Cardiac fibroblast (primary cell): ENCODE measurements around the gene UBQLN1.

ENCODE experiments used
- DNase-seq, 2 donors: peaks; one replicate each; pipeline versions ENCODE4 v3.0.0 to v3.0.0-alpha.2; 2010; ENCODE audit warnings: low read depth in 2 of 2
- H3K4me3 ChIP-seq, 2 donors: replicated peaks in 1 of 2; 1 replicate in 1 of 2; 2 replicates in 1 of 2; pipeline ENCODE4 v1.5.1; 2011; ENCODE audit warnings: low read depth in 2 of 2, low read length in 2 of 2, mild to moderate bottlenecking in 2 of 2, moderate library complexity in 1 of 2
- TF ChIP-seq, protein P1 (sequence below): IDR thresholded peaks from one replicate; pipeline ENCODE4 v1.5.1; 2011; ENCODE audit warnings: low read depth, mild to moderate bottlenecking, low read length, inconsistent platforms

Gene UBQLN1

DNA sequence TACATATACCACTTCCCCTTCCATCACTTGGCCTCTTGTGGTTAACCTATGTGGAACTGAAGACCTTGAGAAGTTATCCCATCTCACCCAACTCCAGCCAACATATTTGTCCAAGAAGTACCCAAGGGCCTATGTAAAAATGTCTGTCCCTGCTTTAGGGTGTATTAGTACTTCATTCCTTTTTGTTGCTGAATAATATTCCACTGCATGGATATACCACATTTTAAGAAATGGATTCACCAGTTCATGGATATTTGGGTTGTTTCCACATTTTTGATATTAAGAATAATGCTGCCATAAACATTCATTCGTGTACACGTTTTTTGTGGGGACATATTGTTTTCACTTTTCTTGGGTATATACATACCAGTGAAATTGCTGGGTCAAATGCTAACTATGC lies 56.2 kb downstream of the UBQLN1 start:
- H3K4me3 ChIP-seq, result no peak overlapping the region
- TF ChIP-seq, protein P1, sequence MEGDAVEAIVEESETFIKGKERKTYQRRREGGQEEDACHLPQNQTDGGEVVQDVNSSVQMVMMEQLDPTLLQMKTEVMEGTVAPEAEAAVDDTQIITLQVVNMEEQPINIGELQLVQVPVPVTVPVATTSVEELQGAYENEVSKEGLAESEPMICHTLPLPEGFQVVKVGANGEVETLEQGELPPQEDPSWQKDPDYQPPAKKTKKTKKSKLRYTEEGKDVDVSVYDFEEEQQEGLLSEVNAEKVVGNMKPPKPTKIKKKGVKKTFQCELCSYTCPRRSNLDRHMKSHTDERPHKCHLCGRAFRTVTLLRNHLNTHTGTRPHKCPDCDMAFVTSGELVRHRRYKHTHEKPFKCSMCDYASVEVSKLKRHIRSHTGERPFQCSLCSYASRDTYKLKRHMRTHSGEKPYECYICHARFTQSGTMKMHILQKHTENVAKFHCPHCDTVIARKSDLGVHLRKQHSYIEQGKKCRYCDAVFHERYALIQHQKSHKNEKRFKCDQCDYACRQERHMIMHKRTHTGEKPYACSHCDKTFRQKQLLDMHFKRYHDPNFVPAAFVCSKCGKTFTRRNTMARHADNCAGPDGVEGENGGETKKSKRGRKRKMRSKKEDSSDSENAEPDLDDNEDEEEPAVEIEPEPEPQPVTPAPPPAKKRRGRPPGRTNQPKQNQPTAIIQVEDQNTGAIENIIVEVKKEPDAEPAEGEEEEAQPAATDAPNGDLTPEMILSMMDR, result no peak
- DNase-seq, result no peak

DNA sequence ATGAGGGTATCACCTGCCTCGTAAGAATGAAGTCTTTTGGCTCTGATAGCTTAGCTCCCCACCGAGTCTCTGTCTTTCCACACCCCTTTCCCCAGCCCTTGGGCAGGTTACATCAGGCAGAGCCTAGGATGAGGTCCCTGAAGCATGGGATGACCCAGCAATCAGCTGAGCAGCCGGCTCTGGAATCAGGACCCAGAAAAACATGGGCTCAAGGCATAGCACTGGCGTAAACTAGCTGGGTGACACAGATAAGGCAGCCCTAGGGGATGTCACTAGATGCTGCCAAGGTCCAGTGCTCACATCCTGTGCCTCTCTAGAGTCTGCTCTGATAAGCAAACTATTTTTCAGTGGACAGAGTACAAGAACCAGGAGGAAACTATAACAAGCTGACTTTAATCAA lies 58.2 kb downstream of the UBQLN1 start:
- TF ChIP-seq, protein P1, result no peak
- no peak for DNase-seq
- no peak overlapping the region for H3K4me3 ChIP-seq

DNA sequence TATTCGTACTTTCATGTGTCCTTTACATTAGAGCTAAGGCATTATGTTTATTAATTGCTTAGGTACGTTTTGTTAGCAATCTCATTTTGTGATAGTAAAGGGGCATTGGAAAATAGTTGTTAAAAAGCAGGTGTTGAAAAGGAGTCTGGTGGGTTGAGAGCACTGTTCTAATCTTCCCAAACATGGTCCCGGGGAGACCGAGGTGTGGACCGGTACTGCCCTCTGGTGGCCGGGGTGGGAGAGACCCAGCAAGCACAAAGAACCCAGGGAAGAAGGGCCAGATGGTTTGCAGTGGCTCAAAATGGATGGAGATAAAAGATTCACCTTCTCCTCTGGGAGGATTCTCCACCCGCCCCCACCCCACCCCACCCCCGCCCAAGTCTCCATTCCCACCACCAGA lies 58.7 kb downstream of the UBQLN1 start:
- H3K4me3 ChIP-seq, result no peak overlapping the region
- TF ChIP-seq, protein P1, result peak; percentile 88
- DNase-seq, result peak; percentile 53 to 57

DNA sequence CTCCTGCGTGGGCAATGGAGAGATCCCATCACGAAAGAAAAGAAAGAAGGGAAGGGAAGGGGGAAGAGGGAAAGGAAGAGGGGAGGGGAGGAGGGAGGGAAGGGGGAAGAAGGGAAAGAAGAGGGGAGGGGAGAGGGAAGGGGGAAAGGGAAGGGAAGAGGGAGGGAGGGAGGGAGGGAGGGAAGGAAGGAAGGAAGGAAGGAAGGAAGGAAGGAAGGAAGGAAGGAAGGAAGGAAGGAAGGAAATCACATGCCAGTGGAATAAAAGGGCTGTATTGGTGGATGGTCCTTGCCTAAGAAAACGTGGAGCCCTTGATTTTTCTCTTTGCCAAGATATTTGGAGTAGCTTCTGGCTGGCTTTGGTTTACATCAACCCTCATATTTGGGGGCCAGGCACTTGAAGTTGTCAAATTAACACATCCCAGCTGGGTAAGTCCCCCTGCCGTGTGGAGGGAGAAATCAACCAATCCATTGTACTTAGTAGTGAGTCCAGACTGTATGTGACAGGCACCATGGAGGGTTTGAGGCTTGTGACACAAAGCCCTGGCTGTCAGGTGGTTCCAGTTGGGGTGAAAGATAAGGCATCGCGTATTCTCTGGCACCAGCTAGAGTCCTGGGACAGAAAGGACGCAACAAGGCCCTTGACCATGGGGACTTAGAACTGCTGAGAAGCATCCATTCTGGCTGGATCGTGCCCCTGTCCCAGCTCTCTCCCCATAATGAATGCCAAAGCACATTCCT lies 61.1 kb downstream of the UBQLN1 start:
- TF ChIP-seq, protein P1, result no peak
- DNase-seq, result no peak

DNA sequence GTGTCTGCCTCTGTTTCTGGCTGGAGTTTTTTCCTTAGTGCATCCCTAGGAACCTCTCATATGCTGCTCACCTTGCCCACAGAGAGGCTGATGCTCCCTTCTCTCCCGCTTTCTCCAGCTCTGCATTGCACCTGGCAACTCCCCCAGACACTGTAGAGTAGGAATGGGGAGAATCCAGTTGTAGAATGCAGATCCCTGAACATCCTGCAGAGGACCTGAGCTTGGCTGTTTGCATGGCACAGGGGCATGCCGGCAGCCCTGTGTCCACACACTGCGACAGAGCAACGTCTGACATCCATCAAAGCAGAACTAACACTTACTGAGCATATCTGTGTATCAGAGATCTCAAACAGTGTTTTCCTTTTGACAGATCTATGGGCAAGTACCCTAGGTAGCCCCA lies 65.0 kb downstream of the UBQLN1 start:
- no peak overlapping the region for H3K4me3 ChIP-seq
- TF ChIP-seq, protein P1, result no peak
- DNase-seq, result no peak

More for the DNA sequence above, 61.1 kb downstream of the UBQLN1 start:
- no peak overlapping the region for H3K4me3 ChIP-seq

DNA sequence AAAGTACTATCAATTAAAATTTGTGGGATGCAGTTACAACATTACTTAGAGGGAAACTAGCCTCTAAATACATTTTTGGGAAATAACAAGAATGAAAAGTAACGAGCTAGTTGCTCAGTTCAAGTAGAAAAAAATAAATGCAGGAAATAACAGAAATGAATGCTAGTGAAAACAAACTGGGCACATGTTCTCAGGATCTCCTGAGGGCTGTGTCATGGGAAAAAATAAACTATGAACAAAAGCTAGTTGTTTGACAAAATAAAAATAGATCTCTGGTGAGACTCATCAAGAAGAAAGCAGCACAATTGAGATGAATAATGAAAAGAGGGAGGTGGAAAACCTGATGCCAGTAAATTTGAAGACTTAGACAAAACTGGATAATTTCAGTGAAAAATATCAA lies 68.5 kb downstream of the UBQLN1 start:
- H3K4me3 ChIP-seq, result no peak overlapping the region
- TF ChIP-seq, protein P1, result no peak
- DNase-seq, result no peak

DNA sequence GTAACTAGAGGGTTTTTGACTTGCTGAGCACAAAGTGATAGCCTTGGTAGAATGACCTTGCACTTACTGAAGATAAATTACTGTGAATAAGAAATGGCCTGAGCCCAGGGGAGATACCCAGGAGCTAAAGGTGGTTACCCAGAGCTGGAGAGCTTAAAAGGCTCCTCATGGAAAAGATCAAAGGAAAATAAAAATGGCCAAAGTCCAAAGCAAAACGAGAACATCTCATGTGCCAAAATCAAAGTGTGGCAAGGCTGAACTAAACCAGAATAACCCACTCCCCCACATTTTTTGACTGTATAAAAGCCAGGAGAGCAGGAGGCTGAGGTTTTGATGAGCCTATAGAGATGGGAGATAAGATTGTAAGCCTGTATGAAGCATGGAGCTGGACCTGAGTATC lies 70.4 kb downstream of the UBQLN1 start:
- no peak for DNase-seq
- H3K4me3 ChIP-seq, result no peak overlapping the region
- TF ChIP-seq, protein P1, result no peak
